ENCODE data around the gene GALNT5.

The GALNT5 gene

GRCh38 chr2:157257312-157258252 lies at the start of gene GALNT5:
GALNT5 (plus strand) TSS chr2:157257705; CDS start chr2:157258083, 378 bp downstream.
- DNase-seq (ENCODE audit: low spot score), result no peak
- no peak for TF ChIP-seq CTCF (IDR thresholded peaks at IDR 0.05; ENCODE audit: extremely low read depth, missing control alignments)

- no peak for DNase-seq (ENCODE audit: low spot score)
Observed at GRCh38 chr2:157216286-157216965, 41.1 kb upstream of the GALNT5 start.

GRCh38 chr2:157217409-157217808 lies 40.1 kb upstream of the GALNT5 start:
- TF ChIP-seq CTCF (IDR thresholded peaks at IDR 0.05; ENCODE audit: extremely low read depth, missing control alignments), result no peak
- no peak for DNase-seq (ENCODE audit: low spot score)

More at GRCh38 chr2:157216286-157216965, 41.1 kb upstream of the GALNT5 start:
- no peak for TF ChIP-seq CTCF (IDR thresholded peaks at IDR 0.05; ENCODE audit: extremely low read depth, missing control alignments)

- no peak for TF ChIP-seq CTCF (IDR thresholded peaks at IDR 0.05; ENCODE audit: extremely low read depth, missing control alignments)
- no peak for DNase-seq (ENCODE audit: low spot score)
Observed at GRCh38 chr2:157218911-157219310, 38.6 kb upstream of the GALNT5 start.

- TF ChIP-seq CTCF (IDR thresholded peaks at IDR 0.05; ENCODE audit: extremely low read depth, missing control alignments), result no peak
- no peak for DNase-seq (ENCODE audit: low spot score)
Observed at GRCh38 chr2:157220502-157220901, 37.0 kb upstream of the GALNT5 start.

GRCh38 chr2:157221394-157221988 lies 36.0 kb upstream of the GALNT5 start:
- no peak for DNase-seq (ENCODE audit: low spot score)
- no peak for TF ChIP-seq CTCF (IDR thresholded peaks at IDR 0.05; ENCODE audit: extremely low read depth, missing control alignments)

All from GM20000 (cell line).